HG03280 (cell line): Measurements from ENCODE around the gene NRXN3.

ENCODE experiments used
- ATAC-seq: cut with Tn5 transposase; IDR thresholded peaks from one replicate; pipeline ENCODE4 v1.9.1; 2021; ENCODE audit warnings: mild to moderate bottlenecking, moderate library complexity; ENCODE audit not compliant: unreplicated experiment

NRXN3 gene

DNA sequence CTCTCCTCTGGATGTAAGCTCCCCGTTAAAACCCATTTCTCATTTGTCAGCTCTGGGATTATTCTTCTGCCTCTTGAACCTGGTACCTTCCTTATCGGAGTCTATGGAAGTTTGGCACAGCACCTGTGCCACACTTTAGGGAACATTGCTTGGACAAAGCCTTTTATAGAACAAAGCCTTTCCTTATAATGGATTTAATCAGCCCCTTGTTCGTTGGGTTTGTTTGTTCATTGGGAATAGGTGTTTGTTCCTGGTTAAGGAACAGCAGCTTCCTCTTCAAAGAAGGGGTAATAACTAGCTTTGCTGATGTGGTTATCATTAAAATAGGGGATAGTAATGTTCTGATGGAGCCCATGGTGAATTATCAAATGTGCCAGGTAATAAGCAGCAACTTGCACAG is 70.4 kb downstream of the NRXN3 start:
- ATAC-seq: no peak

DNA sequence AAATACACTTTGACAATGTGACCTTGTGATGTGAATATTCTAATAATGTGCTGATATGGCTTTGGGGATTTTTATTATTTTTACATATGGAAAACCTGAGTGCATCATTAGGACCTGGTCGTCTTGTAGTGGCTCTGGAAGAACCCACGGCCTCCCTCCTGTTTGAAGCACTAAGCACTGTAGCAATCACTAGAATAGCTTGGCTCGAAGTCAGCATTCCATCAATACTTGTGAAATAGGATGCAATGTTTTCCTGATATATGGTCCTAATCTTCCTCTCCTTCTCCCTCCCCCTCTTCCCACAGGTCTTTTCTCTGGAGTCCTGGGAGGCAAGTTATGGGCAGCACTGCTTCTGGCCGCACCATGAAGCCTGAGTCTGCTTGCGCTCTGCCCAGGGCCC is 71.9 kb downstream of the NRXN3 start:
- ATAC-seq: no peak

DNA sequence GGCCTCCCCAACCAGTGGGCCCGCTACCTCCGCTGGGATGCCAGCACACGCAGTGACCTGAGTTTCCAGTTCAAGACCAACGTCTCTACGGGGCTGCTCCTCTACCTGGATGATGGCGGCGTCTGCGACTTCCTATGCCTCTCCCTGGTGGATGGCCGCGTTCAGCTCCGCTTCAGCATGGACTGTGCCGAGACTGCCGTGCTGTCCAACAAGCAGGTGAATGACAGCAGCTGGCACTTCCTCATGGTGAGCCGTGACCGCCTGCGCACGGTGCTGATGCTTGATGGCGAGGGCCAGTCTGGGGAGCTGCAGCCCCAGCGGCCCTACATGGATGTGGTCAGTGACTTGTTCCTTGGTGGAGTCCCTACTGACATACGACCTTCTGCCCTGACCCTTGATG is 73.0 kb downstream of the NRXN3 start:
- no peak for ATAC-seq

DNA sequence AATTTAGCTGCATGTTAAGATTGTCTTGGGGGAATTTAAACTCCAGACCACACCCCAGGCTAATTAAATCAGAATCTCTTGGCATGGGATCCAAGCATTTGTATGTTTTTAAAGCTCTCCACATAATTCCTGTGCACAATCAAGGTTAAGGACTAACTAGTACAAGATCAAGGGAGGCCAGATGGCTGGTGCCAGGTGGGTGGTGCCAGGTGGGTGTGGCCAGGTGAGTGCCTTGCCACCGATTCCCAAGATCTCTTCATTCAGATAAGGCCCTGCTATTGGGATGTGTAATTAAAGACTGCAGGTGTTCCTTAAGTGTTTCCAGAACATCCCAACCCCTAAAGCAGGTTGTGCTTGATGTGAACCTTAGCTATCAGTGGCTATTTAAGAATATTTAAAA is 75.1 kb downstream of the NRXN3 start:
- ATAC-seq: no peak

DNA sequence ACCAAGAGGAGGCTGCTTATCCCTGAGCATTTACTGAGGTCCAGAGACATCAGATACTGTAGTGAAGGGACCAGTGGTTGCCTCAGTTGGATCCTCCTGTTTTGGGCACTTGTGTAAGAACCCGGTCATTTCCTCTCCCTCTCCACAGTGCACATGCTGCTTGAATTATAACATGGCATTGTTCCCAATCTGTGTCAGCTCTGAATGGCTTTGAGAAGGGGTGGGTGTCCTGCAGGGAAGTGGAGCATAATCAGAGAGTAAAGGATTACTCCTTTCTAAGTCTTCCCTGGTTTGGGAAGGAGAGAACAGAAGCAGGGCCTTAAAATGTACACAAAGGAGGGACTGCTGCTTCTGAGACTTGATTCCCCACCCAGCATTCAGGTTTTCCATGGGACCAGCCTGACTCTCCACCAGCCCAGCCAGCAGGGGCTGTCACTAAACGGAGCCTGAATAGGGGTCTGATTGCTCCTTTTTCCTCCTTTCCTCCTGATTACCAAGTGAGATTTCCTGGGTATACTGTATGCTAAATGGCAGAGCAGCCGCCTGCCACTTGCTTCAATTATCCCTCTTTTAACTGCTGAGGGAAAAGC is 78.4 kb downstream of the NRXN3 start:
- no peak for ATAC-seq

DNA sequence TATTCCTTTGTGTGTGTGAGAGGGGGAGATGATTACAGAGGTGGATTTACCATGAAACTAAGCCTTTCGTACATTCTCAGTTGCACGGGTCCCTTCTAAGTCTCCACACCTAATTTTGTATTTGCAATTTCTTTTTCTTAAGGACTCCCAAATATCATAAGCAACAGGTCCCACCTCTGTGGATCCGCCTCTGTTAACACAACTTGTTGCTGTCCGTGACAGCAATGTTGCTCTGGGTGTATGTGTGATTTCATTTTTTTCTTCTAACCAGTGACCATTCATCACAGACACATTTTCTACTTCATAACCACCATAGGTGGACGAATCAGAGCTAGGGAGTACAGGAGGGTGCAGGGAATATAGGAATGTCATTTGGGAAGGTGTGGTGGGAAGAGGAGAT is 81.1 kb downstream of the NRXN3 start:
- ATAC-seq: no peak

DNA sequence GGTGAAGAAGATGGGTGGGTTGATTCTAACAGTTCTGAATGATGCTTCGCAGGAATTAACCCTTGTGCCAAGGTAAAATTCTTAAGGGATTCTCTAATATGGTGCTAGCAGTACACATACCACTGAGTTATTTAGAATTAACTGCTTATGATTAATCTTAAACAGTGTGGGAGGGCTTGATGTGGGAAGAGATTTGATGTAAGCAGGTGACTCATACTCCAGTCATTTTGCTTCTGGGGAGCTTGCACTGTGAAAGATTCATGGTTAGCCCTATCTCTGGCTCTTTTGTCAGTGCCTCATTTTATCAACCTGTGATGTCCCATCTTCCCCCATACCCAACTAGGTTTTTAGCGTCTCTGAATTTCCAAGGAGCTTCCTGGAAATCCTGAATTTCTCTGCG is 83.8 kb downstream of the NRXN3 start:
- no peak for ATAC-seq

DNA sequence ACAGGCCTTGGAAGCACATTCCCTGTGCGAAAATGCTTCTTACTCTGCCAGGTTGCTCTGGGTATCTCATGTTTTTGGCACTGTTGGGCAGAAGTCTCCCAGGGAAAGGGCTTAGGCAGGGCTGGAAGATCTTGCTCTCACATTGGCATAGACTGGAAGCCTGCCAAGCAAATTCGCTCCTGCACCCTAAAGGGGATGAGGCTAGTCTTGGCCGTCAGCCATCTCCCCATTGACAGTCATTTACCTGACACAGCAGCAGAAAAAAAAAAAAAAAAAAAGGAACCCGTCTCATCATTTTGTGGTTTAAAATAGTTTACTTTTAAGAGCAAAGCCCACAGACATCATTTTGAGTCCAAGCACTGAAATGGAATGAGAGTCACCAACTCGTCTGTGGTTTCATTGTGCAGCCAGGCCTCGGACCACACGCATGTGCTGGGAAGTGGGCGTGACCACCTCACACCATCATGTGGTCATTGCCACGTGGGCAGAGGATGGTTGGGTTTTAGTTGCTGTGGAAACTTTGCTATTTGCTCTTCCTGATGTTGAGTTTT is 84.8 kb downstream of the NRXN3 start:
- no peak for ATAC-seq

DNA sequence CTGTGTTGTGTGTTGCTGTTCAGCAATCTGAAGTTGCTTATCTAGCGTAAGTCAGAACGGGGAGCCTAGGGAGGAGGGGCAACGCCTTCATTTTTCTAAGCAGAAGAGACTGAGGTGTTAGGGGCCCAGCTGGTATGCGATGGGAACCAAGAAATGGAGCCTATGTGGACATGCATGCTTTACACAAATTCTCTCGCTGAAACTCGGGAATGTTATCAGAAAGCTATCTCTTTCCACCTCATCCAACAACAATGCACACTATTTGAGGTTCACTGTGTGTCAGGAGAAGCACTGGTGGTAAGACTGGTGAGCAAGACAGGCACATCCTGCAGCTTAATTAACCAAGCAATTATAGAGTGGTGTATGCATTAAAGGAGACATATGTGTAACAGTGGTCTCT is 89.7 kb downstream of the NRXN3 start:
- ATAC-seq: no peak

DNA sequence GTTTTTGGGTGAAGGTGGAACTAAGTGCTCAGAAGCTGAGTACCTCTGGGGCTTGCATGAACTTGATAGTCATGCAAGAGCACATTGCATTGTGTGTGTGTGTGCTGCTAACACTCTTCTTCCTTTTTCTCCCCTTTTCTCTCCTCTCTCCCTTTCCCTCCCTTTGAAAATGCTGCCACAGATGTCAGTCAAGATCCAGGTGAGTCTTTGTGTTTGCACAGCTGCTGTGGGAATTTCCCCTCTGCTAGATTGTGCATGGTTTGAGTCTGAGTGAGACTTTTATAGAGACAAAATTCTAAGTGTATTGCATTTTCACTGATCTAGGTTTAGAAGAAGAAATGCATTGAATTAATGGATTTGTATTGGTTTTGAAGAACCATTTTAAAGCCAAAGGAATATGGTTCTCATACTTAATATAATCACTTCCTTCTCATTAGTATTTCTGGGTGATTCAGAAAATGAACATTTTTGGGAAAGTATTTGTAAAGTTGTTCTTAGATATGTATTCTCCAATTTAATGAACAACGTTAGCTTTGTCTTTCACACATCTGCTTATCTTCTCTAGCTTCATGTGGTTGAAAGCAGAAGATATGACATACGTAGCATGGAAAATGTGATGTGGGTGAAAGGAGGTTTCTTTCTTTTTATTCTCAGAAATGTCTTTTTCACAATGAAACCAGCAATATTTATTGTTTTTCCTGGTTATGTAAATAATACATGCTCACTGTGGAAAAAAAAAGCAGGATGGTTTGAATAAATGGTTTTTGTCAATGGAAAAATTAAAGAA is 108.5 kb downstream of the NRXN3 start:
- ATAC-seq: no peak

DNA sequence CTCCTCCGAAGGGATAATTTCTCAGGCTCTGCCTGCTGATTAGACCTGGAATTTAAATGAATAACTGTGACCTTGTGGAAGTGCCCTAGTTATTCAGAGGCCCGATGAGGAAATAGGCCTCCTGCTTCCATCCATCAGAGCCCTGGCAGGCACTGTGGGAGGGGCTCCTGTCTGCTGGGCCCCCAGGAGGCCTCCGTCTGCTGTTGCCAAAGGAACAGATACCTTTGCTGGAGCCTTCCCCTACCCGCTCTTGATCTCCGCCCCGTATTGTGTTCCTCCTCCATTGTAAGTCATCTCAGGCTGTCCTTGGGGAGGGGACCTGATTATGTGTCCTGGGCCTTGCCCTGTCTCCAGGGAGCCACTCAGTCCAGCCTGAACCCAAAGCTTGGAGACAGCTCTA is 112.3 kb downstream of the NRXN3 start:
- no peak for ATAC-seq

DNA sequence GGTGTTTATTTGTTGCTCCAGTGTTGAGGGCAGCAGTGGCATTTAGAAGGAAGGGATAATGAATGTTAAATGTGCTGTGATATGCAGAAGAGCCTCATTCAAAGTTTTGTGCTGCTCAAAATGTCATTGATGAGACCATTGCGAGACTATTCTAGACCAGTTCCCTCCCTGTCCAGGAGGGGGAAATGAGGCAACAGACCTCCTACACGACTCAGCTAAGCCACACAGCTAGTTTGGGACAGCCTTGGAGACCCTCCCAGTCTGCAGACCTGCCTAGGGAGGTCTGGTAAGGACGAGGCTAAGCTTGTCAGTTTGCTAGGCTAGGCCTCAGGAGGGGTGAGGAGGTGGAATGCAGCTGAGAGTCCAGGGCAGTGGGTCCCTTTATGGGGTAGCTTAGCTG is 116.0 kb downstream of the NRXN3 start:
- no peak for ATAC-seq

DNA sequence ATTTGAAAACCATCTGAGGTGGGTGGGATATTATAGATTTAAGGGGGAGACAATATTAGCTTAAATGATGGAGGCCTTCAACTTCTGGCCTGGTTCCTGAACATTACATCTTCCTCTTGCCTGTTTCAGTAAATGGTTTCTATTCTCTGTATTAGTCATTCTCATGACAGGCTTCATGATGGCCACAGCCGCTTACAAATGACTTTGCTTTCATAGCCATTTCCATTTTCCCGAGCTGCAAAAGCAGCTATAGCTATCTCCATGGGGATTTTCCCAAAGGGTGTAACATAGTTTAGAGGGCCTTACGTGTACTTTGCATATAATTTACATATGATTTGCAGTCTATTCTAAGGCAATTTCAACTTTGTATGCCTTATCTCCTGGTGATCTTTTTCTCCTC is 121.8 kb downstream of the NRXN3 start:
- no peak for ATAC-seq

DNA sequence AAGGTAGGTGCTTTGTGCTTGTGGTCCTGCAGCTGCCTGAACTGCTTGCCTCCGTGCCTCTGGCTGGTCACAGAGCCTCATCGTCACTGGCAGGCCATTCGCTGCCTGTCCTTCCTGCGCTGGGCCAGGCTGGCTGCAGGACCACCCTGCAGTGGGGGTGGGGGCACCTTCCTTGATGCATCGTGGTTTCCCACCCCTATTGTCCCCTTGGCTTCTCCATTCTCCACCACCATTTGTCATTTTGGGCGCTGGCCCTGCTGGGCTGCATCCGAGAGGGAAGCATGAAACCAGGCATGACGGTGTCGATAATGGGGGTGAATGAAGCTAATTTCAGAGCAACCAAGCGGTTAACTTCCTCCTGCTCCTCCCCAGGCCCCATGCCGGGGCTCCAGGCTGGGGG is 127.7 kb downstream of the NRXN3 start:
- no peak for ATAC-seq

DNA sequence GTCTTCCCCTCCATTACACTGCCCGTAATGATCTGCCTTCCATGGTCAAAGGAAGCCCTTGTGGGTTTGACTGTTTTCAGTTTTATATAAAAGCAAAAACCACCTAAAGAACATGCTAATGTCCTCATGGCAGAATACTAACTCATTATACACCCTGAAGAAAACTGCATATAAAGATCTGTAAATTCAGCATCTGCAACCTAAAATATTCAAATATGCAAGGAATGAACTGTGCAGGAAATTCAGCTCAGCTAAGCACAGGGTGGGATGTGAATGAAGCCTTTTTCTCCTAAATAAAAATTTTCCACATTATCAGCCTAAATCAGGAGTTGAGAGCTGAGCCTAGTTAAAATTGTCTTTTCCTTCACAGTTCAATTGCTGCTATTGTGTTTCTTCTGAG is 128.1 kb downstream of the NRXN3 start:
- no peak for ATAC-seq

DNA sequence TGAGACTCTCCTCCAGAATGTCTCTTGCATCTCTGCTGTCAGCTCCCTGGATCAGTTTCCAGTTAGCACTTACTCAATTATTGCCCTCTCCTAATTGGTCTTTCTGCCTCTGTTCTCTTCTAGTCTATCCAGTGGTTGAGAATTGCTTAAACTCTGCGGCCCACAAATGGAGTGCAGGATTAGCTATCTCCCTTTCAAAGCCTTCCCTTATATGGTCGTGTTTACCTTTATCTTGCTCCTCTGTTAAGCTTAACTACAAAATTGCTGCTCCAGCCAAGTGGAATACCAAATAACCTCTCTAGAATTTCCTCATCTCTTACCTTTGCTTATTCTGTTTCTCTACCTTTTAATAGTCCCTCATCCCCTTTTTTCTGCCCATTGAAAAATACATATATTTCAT is 132.7 kb downstream of the NRXN3 start:
- ATAC-seq: no peak

DNA sequence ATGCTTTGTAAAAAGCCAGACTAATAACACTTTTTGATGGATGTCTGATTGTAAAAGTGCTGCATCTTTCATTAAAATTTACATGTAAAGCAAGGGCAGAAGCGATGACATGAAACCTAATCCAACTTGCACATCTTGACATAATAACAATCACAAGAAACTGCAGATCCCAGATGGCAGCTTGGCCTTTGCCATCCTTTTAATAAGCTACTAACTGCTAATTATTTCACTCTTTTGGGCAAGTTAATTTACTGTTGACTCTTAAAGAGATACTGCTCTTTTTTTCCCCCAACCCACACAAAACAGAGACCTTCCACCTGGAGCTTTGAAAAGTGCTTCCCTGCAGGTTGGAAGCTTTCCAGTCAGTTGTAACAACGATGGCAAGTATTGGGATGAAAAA is 137.5 kb downstream of the NRXN3 start:
- ATAC-seq: no peak

DNA sequence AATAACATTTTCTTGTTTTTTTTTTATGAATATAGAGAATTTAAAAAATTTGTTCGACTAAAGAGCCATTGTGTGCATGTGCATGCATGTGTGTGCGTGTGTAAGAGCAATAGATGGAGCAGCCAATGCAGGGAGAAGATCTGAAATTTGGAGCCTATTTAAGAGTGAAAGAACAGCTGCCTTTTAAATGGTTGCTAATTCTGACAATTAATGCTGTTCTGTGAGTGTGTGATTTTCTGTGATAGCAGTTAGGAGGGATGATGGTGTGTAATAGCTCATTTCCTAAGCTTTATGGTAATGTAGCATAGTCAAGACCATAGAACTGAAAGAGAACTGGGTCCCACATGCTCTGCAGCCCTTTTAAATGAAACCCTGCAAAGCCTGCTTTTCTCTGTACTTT is 137.9 kb downstream of the NRXN3 start:
- ATAC-seq: no peak

DNA sequence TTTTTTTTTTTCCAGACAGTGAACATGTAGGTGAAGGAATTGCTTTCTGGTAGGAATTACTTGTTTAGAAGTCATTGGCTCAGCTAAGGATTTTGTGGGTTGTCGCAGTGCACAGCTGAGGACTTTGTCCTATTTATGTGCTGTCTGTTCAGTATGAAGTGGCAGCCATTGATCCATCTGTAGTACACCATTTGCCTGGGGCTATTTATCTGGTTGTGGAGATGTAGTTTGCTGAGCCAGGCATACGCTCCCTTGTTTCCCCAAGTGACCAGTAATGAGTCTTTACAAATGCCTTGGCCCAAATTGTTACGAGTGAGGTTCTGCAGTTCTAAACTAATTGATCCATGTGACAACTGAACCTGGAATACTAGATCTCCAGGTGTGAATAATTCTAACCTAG is 140.1 kb downstream of the NRXN3 start:
- ATAC-seq: no peak

DNA sequence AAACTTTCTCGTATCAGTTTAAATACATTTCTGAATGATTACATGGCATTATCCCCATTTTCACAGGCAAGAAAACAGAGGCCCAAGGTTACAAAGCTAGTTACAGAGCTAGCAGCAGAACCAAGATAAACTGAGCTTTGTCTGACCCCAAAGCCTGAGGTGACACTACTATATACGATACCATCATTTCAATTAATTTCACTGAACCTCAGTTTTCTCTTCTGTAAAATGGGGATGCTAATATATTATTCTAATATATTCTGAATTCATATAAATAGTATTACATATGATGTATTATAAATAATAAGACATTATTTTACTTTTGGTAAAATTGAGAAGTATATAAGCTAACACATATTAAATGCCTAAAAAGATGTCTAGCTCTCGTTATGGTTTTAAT is 143.3 kb downstream of the NRXN3 start:
- ATAC-seq: no peak

DNA sequence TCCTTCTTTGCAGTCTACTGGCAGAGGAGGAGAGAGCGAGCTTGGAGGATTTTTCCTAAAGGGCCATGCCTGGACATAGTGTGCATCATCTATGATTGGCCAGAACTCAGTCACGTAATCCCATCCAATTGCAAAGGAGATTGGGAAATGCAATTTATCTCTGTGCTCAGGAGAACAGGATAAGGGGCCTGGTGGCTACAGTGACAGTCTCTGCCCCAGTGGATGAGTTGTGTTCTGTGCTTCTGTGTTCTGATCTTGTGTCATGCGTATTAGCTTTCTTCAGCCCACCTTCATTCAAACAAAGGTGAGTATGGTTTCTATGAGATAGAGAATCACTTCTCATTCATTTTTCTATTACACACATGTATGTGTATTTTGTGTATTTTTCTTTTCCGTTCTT is 144.3 kb downstream of the NRXN3 start:
- ATAC-seq: no peak

DNA sequence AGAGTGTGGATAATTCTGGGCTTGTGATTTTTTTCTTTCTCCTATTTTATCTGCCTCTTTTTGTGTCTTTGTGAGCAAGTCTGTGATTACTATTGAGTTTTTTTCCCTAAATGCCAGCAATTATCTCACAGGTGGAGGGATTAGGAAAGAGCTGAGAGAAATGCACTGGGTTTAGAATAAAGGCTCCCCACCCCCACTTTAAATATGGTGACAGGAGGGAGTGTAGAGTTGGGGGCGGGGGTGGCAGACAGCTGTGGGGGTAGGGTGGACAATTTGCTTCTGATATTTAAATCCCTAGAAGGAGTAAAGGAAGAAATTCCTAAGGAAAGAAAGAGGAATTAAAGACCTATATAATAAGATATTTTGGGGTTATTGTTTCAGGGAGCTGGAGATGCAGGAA is 145.9 kb downstream of the NRXN3 start:
- no peak for ATAC-seq

DNA sequence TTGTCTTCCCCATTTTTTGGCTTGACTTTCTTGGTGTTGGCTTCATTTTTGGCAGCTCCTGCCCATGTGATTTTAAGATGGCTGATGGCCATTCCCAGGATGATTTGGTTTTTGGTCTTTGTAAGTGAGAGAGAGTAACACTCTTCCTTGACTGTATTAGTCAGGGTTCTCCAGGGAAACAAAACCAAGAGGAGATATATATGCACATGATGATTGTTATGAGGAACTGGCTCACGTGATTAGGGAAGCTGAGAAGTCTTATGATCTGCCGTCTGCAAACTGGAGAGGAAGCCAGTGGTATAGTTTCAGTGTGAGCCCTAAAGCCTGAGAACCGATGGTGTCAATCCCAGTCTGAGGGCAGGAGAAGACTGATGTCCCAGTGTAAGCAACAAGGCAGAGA is 146.6 kb downstream of the NRXN3 start:
- ATAC-seq: no peak
